Stimulated activated CD4-positive, alpha-beta T cell treated with anti-CD3 and anti-CD28 coated beads, Interleukin-1b, Interleukin-23, amount 100 ng/mL, for 4 hours (primary cell): ENCODE data around the gene ARL15.

Source experiments
- DNase-seq, 2 donors: peaks; one replicate each; pipeline ENCODE4 v3.0.0-alpha.2; 2020; ENCODE audit warnings: low read depth in 2 of 2

Gene ARL15

GRCh38 chr5:53937467-53937866 is 372.9 kb downstream of the ARL15 start:
- DNase-seq = no peak

- DNase-seq = no peak
Observed at GRCh38 chr5:53936481-53937352, 373.7 kb downstream of the ARL15 start.

- no peak for DNase-seq
Observed at GRCh38 chr5:53934151-53934820, 376.1 kb downstream of the ARL15 start.

GRCh38 chr5:53932351-53932750 is 378.0 kb downstream of the ARL15 start:
- DNase-seq = no peak

GRCh38 chr5:53930457-53930856 is 379.9 kb downstream of the ARL15 start:
- no peak for DNase-seq

GRCh38 chr5:53929570-53929969 is 380.8 kb downstream of the ARL15 start:
- DNase-seq = no peak

- no peak for DNase-seq
Observed at GRCh38 chr5:53929152-53929551, 381.2 kb downstream of the ARL15 start.

- DNase-seq = no peak
Observed at GRCh38 chr5:53928641-53929040, 381.7 kb downstream of the ARL15 start.

- no peak for DNase-seq
Observed at GRCh38 chr5:53927668-53928247, 382.6 kb downstream of the ARL15 start.

- DNase-seq = no peak
Observed at GRCh38 chr5:53926026-53926425, 384.3 kb downstream of the ARL15 start.

- DNase-seq = no peak
Observed at GRCh38 chr5:53924392-53924791, 386.0 kb downstream of the ARL15 start.

GRCh38 chr5:53923961-53924360 is 386.4 kb downstream of the ARL15 start:
- DNase-seq = no peak

- DNase-seq = no peak
Observed at GRCh38 chr5:53922508-53923498, 387.6 kb downstream of the ARL15 start.

GRCh38 chr5:53917826-53918225 is 392.5 kb downstream of the ARL15 start:
- DNase-seq = no peak

- DNase-seq = no peak
Observed at GRCh38 chr5:53917095-53917494, 393.3 kb downstream of the ARL15 start.

- DNase-seq = no peak
Observed at GRCh38 chr5:53915120-53915519, 395.3 kb downstream of the ARL15 start.

GRCh38 chr5:53913941-53914340 is 396.4 kb downstream of the ARL15 start:
- no peak for DNase-seq

GRCh38 chr5:53908757-53909156 is 401.6 kb downstream of the ARL15 start:
- DNase-seq = no peak

GRCh38 chr5:53907827-53908226 is 402.5 kb downstream of the ARL15 start:
- no peak for DNase-seq

GRCh38 chr5:53906736-53907135 is 403.6 kb downstream of the ARL15 start:
- no peak for DNase-seq

- no peak for DNase-seq
Observed at GRCh38 chr5:53902296-53902907, 408.0 kb downstream of the ARL15 start.
